C4-2B (cell line): ENCODE results near the gene CCDC6.

Experiments
- ZFX ChIP-seq: fragments of 450-650 bp; IDR thresholded peaks from 2 replicates; pipeline ENCODE4 v1.6.1; 2017
- TF ChIP-seq, protein P1 (sequence below): fragments of 450-650 bp; conservative IDR thresholded peaks from 2 replicates; pipeline ENCODE4 v1.5.1; 2017; ENCODE audit warnings: mild to moderate bottlenecking

GRCh38 chr10:59856104-59856503, 50.3 kb downstream of the CCDC6 start:
- TF ChIP-seq, protein P1, sequence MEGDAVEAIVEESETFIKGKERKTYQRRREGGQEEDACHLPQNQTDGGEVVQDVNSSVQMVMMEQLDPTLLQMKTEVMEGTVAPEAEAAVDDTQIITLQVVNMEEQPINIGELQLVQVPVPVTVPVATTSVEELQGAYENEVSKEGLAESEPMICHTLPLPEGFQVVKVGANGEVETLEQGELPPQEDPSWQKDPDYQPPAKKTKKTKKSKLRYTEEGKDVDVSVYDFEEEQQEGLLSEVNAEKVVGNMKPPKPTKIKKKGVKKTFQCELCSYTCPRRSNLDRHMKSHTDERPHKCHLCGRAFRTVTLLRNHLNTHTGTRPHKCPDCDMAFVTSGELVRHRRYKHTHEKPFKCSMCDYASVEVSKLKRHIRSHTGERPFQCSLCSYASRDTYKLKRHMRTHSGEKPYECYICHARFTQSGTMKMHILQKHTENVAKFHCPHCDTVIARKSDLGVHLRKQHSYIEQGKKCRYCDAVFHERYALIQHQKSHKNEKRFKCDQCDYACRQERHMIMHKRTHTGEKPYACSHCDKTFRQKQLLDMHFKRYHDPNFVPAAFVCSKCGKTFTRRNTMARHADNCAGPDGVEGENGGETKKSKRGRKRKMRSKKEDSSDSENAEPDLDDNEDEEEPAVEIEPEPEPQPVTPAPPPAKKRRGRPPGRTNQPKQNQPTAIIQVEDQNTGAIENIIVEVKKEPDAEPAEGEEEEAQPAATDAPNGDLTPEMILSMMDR = no peak
- TF ChIP-seq ZFX = no peak
